ENCODE measurements around the gene ASTN1.

- no peak for TF ChIP-seq CTCF (IDR thresholded peaks at IDR 0.05)
- TF ChIP-seq JUND (IDR thresholded peaks at IDR 0.05), result peak; percentile 23; the same call in 1 of the 2 replicates
These were observed 44.8 kb upstream of the ASTN1 start for GRCh38 chr1:177209357-177209756.
